Kidney glomerular epithelial cell (primary cell): ENCODE results near the gene NPC1L1.

Experiments
- DNase-seq: peaks from one replicate; lab custom pipeline; 2025; lab: John Stamatoyannopoulos, UW

NPC1L1 gene

DNA sequence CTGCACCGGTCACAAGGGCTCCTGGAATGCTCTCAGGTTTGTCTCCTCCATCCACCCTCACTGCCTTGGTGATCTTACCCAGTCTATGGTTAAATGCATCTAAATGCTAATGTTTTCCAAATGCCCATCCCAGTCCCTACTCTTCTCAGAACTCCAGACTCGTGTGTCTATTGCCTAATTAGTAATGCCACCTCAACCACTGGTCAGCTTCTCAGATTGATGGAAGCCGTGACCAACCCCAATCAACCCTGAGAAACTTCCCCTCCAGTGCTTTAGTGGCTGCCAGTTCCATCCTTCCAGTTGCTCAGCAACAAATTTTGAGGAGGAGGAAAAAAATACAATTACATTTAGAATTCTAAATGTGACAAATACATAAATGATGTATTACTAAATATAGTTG, 69.3 kb downstream of the NPC1L1 start:
- no peak for DNase-seq

DNA sequence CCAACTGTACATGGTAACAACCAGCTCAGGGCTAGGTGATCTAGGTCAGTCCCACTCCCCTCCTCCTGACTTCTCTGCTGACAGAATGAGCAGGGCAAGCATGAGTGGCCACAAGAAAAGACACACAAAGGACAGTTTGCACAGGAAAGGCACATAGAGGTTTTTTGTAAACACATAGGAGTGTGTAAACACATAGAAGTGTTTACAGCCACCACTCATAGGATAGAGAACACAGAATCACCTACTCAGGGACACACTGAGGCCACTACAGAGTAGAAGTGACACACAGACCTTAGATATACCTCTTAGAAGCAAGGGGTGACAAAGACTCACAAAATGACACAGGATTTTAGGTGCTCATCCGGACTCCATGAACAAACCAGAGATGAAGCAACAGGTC, 69.7 kb downstream of the NPC1L1 start:
- DNase-seq = no peak

DNA sequence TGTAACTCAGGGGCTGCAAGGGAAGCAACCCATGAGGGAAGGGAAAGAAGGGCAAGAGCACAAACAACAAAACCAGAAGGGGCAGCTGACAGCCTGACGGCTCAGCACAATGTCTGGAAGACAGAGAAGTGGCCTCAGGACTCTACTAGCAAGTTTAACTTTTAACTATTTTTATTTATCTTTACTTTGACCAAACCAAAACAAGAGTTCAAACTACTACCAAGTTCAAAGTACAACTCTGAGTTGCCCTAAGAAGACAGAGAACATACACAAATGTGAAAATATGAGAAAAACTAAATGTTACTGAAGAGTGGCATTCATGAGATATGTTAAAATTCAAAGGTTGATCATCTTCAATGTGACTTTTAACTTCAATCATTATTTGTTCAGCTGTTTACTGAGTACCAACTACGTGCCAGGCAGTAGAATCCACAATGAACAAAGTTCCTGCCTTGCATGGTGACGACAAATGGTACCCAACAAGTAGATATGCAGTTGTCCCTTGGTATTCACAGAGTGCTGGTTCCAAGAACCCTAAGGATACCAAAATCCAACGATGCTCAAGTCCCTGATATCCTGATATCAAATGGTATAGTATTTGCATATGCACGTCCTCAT, 70.4 kb downstream of the NPC1L1 start:
- no peak for DNase-seq

DNA sequence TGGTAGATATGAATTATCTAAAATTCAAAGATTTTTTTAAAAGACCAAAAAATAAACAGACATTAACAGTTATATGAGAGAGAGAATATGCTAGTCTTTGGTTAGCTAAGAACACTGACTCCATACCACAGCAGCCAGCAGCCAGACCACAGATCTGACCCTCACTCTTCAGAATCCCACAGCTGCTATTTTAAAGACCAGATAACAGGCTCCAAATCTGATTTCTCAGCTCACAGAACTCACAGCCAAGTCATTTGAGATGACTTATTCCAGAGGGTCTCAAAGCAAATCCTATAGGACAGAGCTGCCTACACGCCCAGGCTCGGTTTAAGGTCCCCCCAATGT, 71.0 kb downstream of the NPC1L1 start:
- DNase-seq = no peak

DNA sequence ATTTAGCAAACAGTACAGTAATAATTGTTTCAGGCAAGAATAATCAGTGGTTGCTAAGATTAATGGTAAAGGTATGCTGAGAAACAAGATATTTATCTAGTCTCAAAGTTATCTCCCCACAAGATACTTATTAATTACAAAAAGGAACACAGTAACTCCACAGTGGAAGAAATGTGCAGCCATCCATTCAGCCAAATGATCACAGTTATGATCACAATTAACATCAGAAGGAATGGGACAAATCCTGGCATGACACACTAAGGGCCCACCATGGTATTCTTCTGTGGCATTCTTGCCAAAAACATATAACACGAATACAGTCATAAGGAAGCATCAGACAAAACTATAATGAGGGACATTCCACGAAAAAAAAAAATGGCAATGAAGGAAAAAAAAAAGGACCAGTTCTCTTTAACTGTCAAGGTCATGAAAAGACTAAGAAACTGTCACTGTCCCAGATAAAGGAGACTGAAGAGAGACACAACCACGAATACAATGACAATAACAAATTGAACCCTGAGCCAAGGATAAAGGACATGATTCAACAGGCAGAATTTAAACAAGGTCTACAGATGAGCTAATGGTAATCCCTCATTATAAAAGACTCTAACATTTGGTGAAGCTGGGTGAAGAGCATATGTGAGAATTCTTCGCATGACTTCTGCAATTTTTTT, 71.5 kb downstream of the NPC1L1 start:
- peak; percentile 86 for DNase-seq

DNA sequence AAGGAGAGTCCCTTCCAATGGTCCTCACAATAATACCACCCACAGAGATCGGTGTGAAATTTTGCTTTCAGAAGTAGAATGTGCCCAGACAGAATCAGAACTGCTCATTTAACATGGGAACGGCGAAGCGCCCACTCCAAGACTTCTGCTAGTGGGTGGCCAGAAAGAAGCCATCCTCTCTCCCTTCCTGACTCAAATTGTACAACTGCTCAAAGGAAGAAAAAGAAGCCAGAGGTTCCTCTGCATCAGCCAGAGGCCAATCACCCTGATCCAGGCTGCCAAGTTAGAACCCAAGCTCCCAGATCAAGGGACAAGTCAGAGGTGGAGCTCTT, 73.9 kb downstream of the NPC1L1 start:
- DNase-seq = no peak

DNA sequence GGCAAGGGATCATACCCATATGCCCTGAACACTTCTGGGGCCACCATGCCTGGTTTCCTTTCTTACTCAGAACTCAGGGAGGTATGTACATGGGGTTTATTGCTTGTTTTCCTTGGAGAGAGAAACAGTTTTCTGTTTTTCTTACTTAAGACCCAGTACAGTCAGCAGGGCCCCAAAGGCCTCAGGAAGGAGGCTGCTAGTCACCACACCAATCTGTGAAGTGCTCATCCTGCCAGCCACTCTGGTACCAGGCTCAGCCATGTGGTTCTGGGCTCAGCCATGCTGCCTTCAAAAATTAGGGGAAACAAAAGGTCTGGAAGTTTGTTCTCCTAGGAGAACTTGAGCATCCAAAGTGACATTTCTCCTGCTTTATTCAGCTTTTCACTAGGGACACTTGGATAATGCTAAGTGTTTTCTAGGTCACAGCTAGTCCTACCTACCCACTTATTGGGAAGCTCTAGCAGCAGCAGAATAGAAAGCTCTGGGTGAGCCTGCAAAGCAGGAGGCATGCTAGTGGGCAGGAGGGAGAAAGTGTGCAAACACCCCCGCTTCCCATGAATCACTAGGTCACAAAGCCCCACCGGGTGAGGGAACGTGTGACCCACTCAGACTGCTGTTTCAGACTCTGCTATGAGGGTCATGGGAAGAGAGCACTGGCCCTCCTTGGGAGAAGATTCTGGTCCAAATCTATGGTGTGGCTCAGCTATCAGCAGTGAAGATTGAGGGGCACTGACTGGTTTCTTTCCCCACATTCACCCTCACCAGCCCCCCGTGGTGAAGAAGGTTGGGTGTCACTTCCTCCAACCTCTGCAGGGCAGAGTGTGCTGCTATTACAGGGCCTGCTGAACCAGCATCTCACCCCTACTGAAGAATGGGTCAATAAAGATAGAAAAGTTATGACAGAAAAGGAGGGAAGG, 74.6 kb downstream of the NPC1L1 start:
- DNase-seq = peak; percentile 66

DNA sequence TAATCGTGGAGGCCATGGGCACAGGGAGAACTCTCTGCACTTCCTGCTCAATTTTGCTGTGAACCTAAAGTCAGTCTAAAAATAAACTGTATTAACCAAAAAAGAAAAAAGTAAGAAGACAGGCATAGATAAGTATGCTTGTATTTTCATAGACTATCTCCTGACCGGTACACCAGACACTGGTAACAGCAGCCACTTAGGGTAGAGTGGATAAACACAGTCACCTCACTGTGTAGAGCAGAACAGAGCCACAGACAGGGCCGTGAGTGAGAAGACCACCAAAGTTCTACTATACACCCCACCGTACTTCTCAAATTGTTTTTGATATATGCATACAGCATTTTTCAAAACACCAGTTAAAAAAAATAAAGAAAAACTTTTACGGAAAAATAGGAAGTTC, 75.6 kb downstream of the NPC1L1 start:
- DNase-seq = no peak

DNA sequence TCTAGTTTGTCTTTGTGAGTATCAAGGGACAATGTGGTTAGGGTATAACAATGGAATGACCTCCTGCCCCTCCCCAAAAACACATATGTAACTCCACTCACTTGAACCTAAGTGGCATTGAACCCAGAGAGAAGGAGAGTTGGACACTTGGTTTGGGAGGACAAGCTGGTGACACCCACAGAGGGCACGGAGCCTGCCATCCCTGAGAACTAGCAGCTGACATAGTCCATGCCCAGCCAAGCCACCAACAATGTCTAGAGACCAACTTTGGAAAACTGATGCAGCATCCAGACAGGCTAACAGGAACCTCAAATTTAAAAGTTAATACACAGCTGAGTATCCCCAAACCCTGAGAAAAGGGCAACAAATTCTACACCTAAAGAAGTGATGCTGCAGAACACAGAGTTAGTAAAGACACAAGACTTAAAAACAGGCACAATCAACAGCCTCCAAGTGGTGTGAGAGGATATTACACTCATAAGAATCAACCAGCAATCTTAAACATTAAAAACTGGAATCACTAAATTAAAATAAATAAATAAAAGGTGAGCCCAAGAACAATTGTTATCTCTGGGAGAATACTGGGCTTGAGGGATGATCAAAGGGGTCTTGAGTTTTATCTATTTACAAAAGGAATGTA, 77.8 kb downstream of the NPC1L1 start:
- no peak for DNase-seq
